IMR-90 (cell line): ENCODE measurements around the gene KYNU.
"Not testable (repeated sequence)": the region's sequence is repeated elsewhere in the genome, so short reads cannot be mapped to it uniquely, and the experiment has no call there.

Experiments used
- CEBPB ChIP-seq: IDR thresholded peaks from 2 replicates; pipeline ENCODE4 v1.6.1; 2012; ENCODE audit warnings: low read depth, low read length, improper control_type of control experiment
- CHD1 ChIP-seq: IDR thresholded peaks from 2 replicates; pipeline ENCODE4 v1.6.1; 2012; ENCODE audit warnings: low read depth, low read length, improper control_type of control experiment
- CTCF ChIP-seq: conservative IDR thresholded peaks from 2 replicates; pipeline ENCODE4 v1.5.1; 2012; ENCODE audit warnings: mild to moderate bottlenecking, low read depth, low read length, improper control_type of control experiment
- FOS ChIP-seq: fragments of 150-350 bp; IDR thresholded peaks from 2 replicates; pipeline ENCODE4 v1.6.1; 2016; ENCODE audit warnings: low read depth, low read length
- NFE2L2 ChIP-seq: fragments of 150-350 bp; IDR thresholded peaks from 2 replicates; pipeline ENCODE4 v1.6.1; 2016; ENCODE audit warnings: low read depth, mild to moderate bottlenecking, low read length
- POLR2A ChIP-seq: IDR thresholded peaks from 2 replicates; pipeline ENCODE4 v1.6.1; 2012; ENCODE audit warnings: mild to moderate bottlenecking, low read depth, low read length
- RCOR1 ChIP-seq: IDR thresholded peaks from 2 replicates; pipeline ENCODE4 v1.6.1; 2012; ENCODE audit warnings: mild to moderate bottlenecking, low read length, improper control_type of control experiment; ENCODE audit not compliant: insufficient replicate concordance
- SMC3 ChIP-seq: fragments of 150-350 bp; IDR thresholded peaks from 2 replicates; pipeline ENCODE4 v1.6.1; 2016; ENCODE audit warnings: low read depth, mild to moderate bottlenecking, antibody characterized with exemption, low read length, moderate library complexity

GRCh38 chr2:143053437-143053836, 176.0 kb downstream of the KYNU start:
- not testable (repeated sequence) for TF ChIP-seq SMC3, NFE2L2, CTCF, CHD1, RCOR1, FOS, POLR2A, CEBPB
